C4-2B (cell line): Measurements from ENCODE around the gene ANKLE2.
"Not testable (repeated sequence)": the region's sequence is repeated elsewhere in the genome, so short reads cannot be mapped to it uniquely, and the experiment has no call there.

Experiments
- H3K27ac ChIP-seq: fragments of 450-650 bp; 2 replicates; pipeline ENCODE4 v1.5.1; 2017
- ZFX ChIP-seq: fragments of 450-650 bp; IDR thresholded peaks from 2 replicates; pipeline ENCODE4 v1.6.1; 2017
- TF ChIP-seq, protein P1 (sequence below): fragments of 450-650 bp; conservative IDR thresholded peaks from 2 replicates; pipeline ENCODE4 v1.5.1; 2017; ENCODE audit warnings: mild to moderate bottlenecking

Gene ANKLE2

GRCh38 chr12:132766380-132767085 lies 4.9 kb upstream of the ANKLE2 start:
- H3K27ac ChIP-seq: no peak overlapping the region
- TF ChIP-seq, protein P1, sequence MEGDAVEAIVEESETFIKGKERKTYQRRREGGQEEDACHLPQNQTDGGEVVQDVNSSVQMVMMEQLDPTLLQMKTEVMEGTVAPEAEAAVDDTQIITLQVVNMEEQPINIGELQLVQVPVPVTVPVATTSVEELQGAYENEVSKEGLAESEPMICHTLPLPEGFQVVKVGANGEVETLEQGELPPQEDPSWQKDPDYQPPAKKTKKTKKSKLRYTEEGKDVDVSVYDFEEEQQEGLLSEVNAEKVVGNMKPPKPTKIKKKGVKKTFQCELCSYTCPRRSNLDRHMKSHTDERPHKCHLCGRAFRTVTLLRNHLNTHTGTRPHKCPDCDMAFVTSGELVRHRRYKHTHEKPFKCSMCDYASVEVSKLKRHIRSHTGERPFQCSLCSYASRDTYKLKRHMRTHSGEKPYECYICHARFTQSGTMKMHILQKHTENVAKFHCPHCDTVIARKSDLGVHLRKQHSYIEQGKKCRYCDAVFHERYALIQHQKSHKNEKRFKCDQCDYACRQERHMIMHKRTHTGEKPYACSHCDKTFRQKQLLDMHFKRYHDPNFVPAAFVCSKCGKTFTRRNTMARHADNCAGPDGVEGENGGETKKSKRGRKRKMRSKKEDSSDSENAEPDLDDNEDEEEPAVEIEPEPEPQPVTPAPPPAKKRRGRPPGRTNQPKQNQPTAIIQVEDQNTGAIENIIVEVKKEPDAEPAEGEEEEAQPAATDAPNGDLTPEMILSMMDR: no peak
- no peak for TF ChIP-seq ZFX

- TF ChIP-seq ZFX: no peak
- TF ChIP-seq, protein P1: no peak
- H3K27ac ChIP-seq: no peak overlapping the region
Observed at GRCh38 chr12:132765361-132765760, 3.7 kb upstream of the ANKLE2 start.

- no peak for TF ChIP-seq ZFX
- TF ChIP-seq, protein P1: no peak
- no peak overlapping the region for H3K27ac ChIP-seq
Observed at GRCh38 chr12:132764231-132764630, 2.6 kb upstream of the ANKLE2 start.

- TF ChIP-seq ZFX: peak; percentile 36; the same call in 1 of the 2 replicates
- TF ChIP-seq, protein P1: no peak
Observed at GRCh38 chr12:132761921-132762583, 420 bp upstream of the ANKLE2 start.

GRCh38 chr12:132759359-132759758 lies 2.3 kb downstream of the ANKLE2 start:
- TF ChIP-seq ZFX: no peak
- TF ChIP-seq, protein P1: no peak
- no peak overlapping the region; the same call in 1 of the 2 replicates for H3K27ac ChIP-seq

More at GRCh38 chr12:132761921-132762583, 420 bp upstream of the ANKLE2 start:
- peak overlapping the region; percentile 98 for H3K27ac ChIP-seq

- not testable (repeated sequence) for H3K27ac ChIP-seq
Observed at GRCh38 chr12:132758825-132759224, 2.8 kb downstream of the ANKLE2 start.

GRCh38 chr12:132754160-132754932 lies 7.3 kb downstream of the ANKLE2 start:
- TF ChIP-seq, protein P1: no peak
- no peak for TF ChIP-seq ZFX
- H3K27ac ChIP-seq: no peak overlapping the region

DNA sequence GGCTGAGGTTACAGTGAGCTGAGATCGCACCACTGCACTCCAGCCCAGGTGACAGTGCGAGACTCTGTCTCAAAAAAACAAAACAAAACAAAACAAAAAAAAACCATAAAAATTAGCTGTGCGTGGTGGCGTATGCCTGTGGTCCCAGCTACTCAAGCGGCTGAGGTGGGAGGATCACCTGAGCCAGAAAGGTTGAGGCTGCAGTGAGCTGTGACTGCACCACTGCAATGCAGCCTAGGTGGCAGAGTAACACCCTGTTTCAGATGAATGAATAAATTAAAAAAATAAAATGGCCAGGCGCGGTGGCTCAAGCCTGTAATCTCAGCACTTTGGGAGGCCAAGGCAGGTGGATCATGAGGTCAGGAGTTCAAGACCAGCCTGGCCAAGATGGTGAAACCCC lies 8.0 kb downstream of the ANKLE2 start:
- not testable (repeated sequence) for H3K27ac ChIP-seq
